ENCODE results near the gene LAMA2. TPM values are rescaled to one million over a fixed set of nuclear protein-coding genes. Genes with fewer than 3 reads are reported as not detected.

LAMA2 gene
- total and polyA plus RNA-seq, 2 donors (not counting 1 experiment from before 2014, with no cell fraction given): 19.5 to 67.5 TPM

- H3K9ac ChIP-seq (ENCODE audit: insufficient read depth, low read length): no peak overlapping the region
- H3K79me2 ChIP-seq (ENCODE audit: control insufficient read depth, insufficient read depth, low read length): no peaks in the 10 kb centered on the region
- TF ChIP-seq CTCF (conservative IDR thresholded peaks at IDR 0.05 in 1 of 2, IDR thresholded peaks at IDR 0.05 in 1 of 2; ENCODE audit: low read depth in 1 of 2, low read length in 2 of 2) (no peak), EZH2 (IDR thresholded peaks at IDR 0.05; ENCODE audit: low read length, missing control alignments) (no peak)
- no peaks in the 10 kb centered on the region for H3K4me1 ChIP-seq (ENCODE audit: control insufficient read depth, extremely low read depth, insufficient read depth, low read length)
- no peak overlapping the region for H3K4me2 ChIP-seq (ENCODE audit: extremely low read depth, insufficient read depth, low read length)
- no peak for DNase-seq (ENCODE audit: low read depth in 2 of 2)
- H3K27ac ChIP-seq (ENCODE audit: insufficient read depth, low read length): no peak overlapping the region
- no peak overlapping the region for H3K4me3 ChIP-seq (replicated peaks in 1 of 4; ENCODE audit: control extremely low read depth in 1 of 4, insufficient read depth in 1 of 4, low read depth in 3 of 4, low read length in 4 of 4)
- no peaks in the 10 kb centered on the region for H3K9me3 ChIP-seq (ENCODE audit: control insufficient read depth, insufficient read depth, low read depth, low read length)
- H3K36me3 ChIP-seq (ENCODE audit: control insufficient read depth, insufficient read depth, low read length): no peaks in the 10 kb centered on the region
- H2AFZ ChIP-seq (ENCODE audit: low read length): no peak overlapping the region
- no peaks in the 10 kb centered on the region for H4K20me1 ChIP-seq (ENCODE audit: control insufficient read depth, extremely low read depth, insufficient read depth, low read length)
- no peaks in the 10 kb centered on the region for H3K27me3 ChIP-seq (ENCODE audit: control insufficient read depth, insufficient read depth, low read length)
Measured at GRCh38 chr6:129136751-129137150, 253.8 kb downstream of the LAMA2 start.

- H3K9ac ChIP-seq (ENCODE audit: insufficient read depth, low read length): no peak overlapping the region
- no peaks in the 10 kb centered on the region for H3K9me3 ChIP-seq (ENCODE audit: control insufficient read depth, insufficient read depth, low read depth, low read length)
- no peaks in the 10 kb centered on the region for H3K36me3 ChIP-seq (ENCODE audit: control insufficient read depth, insufficient read depth, low read length)
- no peak for TF ChIP-seq CTCF (conservative IDR thresholded peaks at IDR 0.05 in 1 of 2, IDR thresholded peaks at IDR 0.05 in 1 of 2; ENCODE audit: low read depth in 1 of 2, low read length in 2 of 2)
- H4K20me1 ChIP-seq (ENCODE audit: control insufficient read depth, extremely low read depth, insufficient read depth, low read length): no peaks in the 10 kb centered on the region
- no peak overlapping the region for H3K27ac ChIP-seq (ENCODE audit: insufficient read depth, low read length)
- no peaks in the 10 kb centered on the region for H3K4me1 ChIP-seq (ENCODE audit: control insufficient read depth, extremely low read depth, insufficient read depth, low read length)
- H3K27me3 ChIP-seq (ENCODE audit: control insufficient read depth, insufficient read depth, low read length): no peaks in the 10 kb centered on the region
- no peak for DNase-seq (ENCODE audit: low read depth in 2 of 2)
- H3K4me2 ChIP-seq (ENCODE audit: extremely low read depth, insufficient read depth, low read length): no peak overlapping the region
- no peak overlapping the region for H2AFZ ChIP-seq (ENCODE audit: low read length)
- no peaks in the 10 kb centered on the region for H3K79me2 ChIP-seq (ENCODE audit: control insufficient read depth, insufficient read depth, low read length)
- no peak overlapping the region for H3K4me3 ChIP-seq (replicated peaks in 1 of 4; ENCODE audit: control extremely low read depth in 1 of 4, insufficient read depth in 1 of 4, low read depth in 3 of 4, low read length in 4 of 4)
Measured at GRCh38 chr6:129138739-129139405, 255.9 kb downstream of the LAMA2 start.

- H3K79me2 ChIP-seq (ENCODE audit: control insufficient read depth, insufficient read depth, low read length): no peaks in the 10 kb centered on the region
- DNase-seq (ENCODE audit: low read depth in 2 of 2): peak in 1 of 2 donors; percentile 86
- peak overlapping the region; percentile 15 for H3K4me2 ChIP-seq (ENCODE audit: extremely low read depth, insufficient read depth, low read length)
- H3K9me3 ChIP-seq (ENCODE audit: control insufficient read depth, insufficient read depth, low read depth, low read length): no peaks in the 10 kb centered on the region
- H3K36me3 ChIP-seq (ENCODE audit: control insufficient read depth, insufficient read depth, low read length): no peaks in the 10 kb centered on the region
- no peaks in the 10 kb centered on the region for H4K20me1 ChIP-seq (ENCODE audit: control insufficient read depth, extremely low read depth, insufficient read depth, low read length)
- H3K4me3 ChIP-seq (replicated peaks in 1 of 4; ENCODE audit: control extremely low read depth in 1 of 4, insufficient read depth in 1 of 4, low read depth in 3 of 4, low read length in 4 of 4): no peak overlapping the region
- H2AFZ ChIP-seq (ENCODE audit: low read length): no peak overlapping the region
- no peak overlapping the region for H3K27ac ChIP-seq (ENCODE audit: insufficient read depth, low read length)
- TF ChIP-seq CTCF (conservative IDR thresholded peaks at IDR 0.05 in 1 of 2, IDR thresholded peaks at IDR 0.05 in 1 of 2; ENCODE audit: low read depth in 1 of 2, low read length in 2 of 2) (no peak), EZH2 (IDR thresholded peaks at IDR 0.05; ENCODE audit: low read length, missing control alignments) (no peak)
- H3K27me3 ChIP-seq (ENCODE audit: control insufficient read depth, insufficient read depth, low read length): no peaks in the 10 kb centered on the region
- no peaks in the 10 kb centered on the region for H3K4me1 ChIP-seq (ENCODE audit: control insufficient read depth, extremely low read depth, insufficient read depth, low read length)
- H3K9ac ChIP-seq (ENCODE audit: insufficient read depth, low read length): no peak overlapping the region
Measured at GRCh38 chr6:129140526-129140925, 257.6 kb downstream of the LAMA2 start.

All from fibroblast of lung (primary cell).